Panc1 (cell line): ENCODE results near the gene GRID2.

Experiments
- CTCF ChIP-seq: fragments of 450-650 bp; IDR thresholded peaks from 2 replicates; pipeline ENCODE4 v1.5.1; 2017; ENCODE audit warnings: mild to moderate bottlenecking
- POLR2AphosphoS5 ChIP-seq: IDR thresholded peaks from 2 replicates; pipeline ENCODE4 v1.6.1; 2012; ENCODE audit warnings: mild to moderate bottlenecking, low read depth, low read length, moderate library complexity
- TF ChIP-seq, protein P1 (sequence below), 2 experiments: IDR thresholded peaks; 2 replicates each; pipeline ENCODE4 v1.6.1; 2011 to 2012; ENCODE audit warnings: low read depth in 2 of 2, control low read depth in 1 of 2, low read length in 1 of 2, mild to moderate bottlenecking in 1 of 2, moderate library complexity in 1 of 2; ENCODE audit not compliant: insufficient read depth in 1 of 2

- TF ChIP-seq, protein P1, sequence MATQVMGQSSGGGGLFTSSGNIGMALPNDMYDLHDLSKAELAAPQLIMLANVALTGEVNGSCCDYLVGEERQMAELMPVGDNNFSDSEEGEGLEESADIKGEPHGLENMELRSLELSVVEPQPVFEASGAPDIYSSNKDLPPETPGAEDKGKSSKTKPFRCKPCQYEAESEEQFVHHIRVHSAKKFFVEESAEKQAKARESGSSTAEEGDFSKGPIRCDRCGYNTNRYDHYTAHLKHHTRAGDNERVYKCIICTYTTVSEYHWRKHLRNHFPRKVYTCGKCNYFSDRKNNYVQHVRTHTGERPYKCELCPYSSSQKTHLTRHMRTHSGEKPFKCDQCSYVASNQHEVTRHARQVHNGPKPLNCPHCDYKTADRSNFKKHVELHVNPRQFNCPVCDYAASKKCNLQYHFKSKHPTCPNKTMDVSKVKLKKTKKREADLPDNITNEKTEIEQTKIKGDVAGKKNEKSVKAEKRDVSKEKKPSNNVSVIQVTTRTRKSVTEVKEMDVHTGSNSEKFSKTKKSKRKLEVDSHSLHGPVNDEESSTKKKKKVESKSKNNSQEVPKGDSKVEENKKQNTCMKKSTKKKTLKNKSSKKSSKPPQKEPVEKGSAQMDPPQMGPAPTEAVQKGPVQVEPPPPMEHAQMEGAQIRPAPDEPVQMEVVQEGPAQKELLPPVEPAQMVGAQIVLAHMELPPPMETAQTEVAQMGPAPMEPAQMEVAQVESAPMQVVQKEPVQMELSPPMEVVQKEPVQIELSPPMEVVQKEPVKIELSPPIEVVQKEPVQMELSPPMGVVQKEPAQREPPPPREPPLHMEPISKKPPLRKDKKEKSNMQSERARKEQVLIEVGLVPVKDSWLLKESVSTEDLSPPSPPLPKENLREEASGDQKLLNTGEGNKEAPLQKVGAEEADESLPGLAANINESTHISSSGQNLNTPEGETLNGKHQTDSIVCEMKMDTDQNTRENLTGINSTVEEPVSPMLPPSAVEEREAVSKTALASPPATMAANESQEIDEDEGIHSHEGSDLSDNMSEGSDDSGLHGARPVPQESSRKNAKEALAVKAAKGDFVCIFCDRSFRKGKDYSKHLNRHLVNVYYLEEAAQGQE (IDR thresholded peaks at IDR 0.05; ENCODE audit: insufficient read depth in 1 of 2, low read depth in 2 of 2, low read length in 1 of 2), result no peak
- TF ChIP-seq CTCF (no peak), POLR2AphosphoS5 (no peak)
Observed at GRCh38 chr4:93731456-93731855, 1427.7 kb downstream of the GRID2 start.
